KMS-11 (cell line): ENCODE results near the gene HLF.

Experiments used
- H2AFZ ChIP-seq: fragments of 200-600 bp; sonication (generic); 2 replicates; pipeline ENCODE4 v1.6.1; 2016; ENCODE audit warnings: antibody characterized with exemption, mixed run types, low read depth
- H3K27ac ChIP-seq: fragments of 200-600 bp; sonication (generic); 2 replicates; pipeline ENCODE4 v1.6.1; 2016; ENCODE audit warnings: mild to moderate bottlenecking, mixed run types
- H3K27me3 ChIP-seq: fragments of 200-600 bp; sonication (generic); 2 replicates; pipeline ENCODE4 v1.6.1; 2017; ENCODE audit warnings: mild to moderate bottlenecking, low read depth, mixed run types, moderate library complexity; ENCODE audit not compliant: insufficient read depth
- H3K36me3 ChIP-seq: fragments of 200-600 bp; sonication (generic); 2 replicates; pipeline ENCODE4 v1.6.1; 2017; ENCODE audit warnings: mild to moderate bottlenecking, mixed run types; ENCODE audit not compliant: insufficient read depth
- H3K4me1 ChIP-seq: fragments of 200-600 bp; sonication (generic); 2 replicates; pipeline ENCODE4 v1.6.1; 2016; ENCODE audit warnings: mild to moderate bottlenecking, low read depth, mixed run types; ENCODE audit not compliant: poor library complexity, severe bottlenecking
- H3K4me2 ChIP-seq: fragments of 200-600 bp; sonication (generic); 2 replicates; pipeline ENCODE4 v1.7.0; 2016; ENCODE audit warnings: mild to moderate bottlenecking, mixed run types
- H3K4me3 ChIP-seq: fragments of 200-600 bp; sonication (generic); IDR thresholded peaks from 2 replicates; pipeline ENCODE4 v1.6.1; 2017; ENCODE audit warnings: low read depth, low read length, mixed read lengths; ENCODE audit not compliant: insufficient read depth
- H3K79me2 ChIP-seq: fragments of 200-600 bp; sonication (generic); 2 replicates; pipeline ENCODE4 v1.6.1; 2016; ENCODE audit warnings: low read depth, mixed run types; ENCODE audit not compliant: insufficient read depth
- H3K9ac ChIP-seq: fragments of 200-600 bp; sonication (generic); 2 replicates; pipeline ENCODE4 v1.6.1; 2016; ENCODE audit warnings: mild to moderate bottlenecking, mixed run types
- H4K20me1 ChIP-seq: fragments of 200-600 bp; sonication (generic); 2 replicates; pipeline ENCODE4 v1.6.1; 2016; ENCODE audit warnings: mild to moderate bottlenecking, mixed run types; ENCODE audit not compliant: insufficient read depth
- TF ChIP-seq, protein P1 (sequence below): fragments of 200-600 bp; sonication (generic); conservative IDR thresholded peaks from 2 replicates; pipeline ENCODE4 v1.6.1; 2017; ENCODE audit warnings: low read depth, mild to moderate bottlenecking, antibody characterized with exemption, low read length, moderate library complexity, mixed read lengths

HLF gene

DNA sequence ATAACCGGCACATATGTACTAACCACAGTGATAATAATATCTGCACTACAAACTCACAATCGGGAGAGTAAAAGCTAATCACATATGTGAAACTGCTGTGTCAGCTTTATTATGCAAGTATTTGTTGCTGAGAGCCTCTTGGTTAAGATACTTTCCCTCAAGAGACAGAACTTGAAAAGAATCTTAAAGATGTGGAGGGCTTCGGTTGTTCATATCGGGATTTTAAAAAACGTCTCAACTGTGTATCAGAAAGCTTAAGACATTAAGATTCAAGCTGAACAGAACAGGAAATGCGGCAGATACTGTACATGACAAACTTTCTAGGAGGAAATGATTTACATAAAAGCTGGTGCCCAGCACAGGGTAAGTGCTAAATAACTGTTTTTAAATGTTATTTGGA is 27.5 kb upstream of the HLF start:
- H3K4me1 ChIP-seq, result peaks cover 21% of the 10 kb centered on the region
- no peaks in the 10 kb centered on the region for H3K36me3 ChIP-seq
- TF ChIP-seq, protein P1, sequence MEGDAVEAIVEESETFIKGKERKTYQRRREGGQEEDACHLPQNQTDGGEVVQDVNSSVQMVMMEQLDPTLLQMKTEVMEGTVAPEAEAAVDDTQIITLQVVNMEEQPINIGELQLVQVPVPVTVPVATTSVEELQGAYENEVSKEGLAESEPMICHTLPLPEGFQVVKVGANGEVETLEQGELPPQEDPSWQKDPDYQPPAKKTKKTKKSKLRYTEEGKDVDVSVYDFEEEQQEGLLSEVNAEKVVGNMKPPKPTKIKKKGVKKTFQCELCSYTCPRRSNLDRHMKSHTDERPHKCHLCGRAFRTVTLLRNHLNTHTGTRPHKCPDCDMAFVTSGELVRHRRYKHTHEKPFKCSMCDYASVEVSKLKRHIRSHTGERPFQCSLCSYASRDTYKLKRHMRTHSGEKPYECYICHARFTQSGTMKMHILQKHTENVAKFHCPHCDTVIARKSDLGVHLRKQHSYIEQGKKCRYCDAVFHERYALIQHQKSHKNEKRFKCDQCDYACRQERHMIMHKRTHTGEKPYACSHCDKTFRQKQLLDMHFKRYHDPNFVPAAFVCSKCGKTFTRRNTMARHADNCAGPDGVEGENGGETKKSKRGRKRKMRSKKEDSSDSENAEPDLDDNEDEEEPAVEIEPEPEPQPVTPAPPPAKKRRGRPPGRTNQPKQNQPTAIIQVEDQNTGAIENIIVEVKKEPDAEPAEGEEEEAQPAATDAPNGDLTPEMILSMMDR, result no peak
- no peak overlapping the region for H3K9ac ChIP-seq
- no peak overlapping the region for H3K4me3 ChIP-seq
- H3K4me2 ChIP-seq, result no peak overlapping the region
- H3K27ac ChIP-seq, result no peak overlapping the region
- no peaks in the 10 kb centered on the region for H3K27me3 ChIP-seq
- H2AFZ ChIP-seq, result no peak overlapping the region
- no peaks in the 10 kb centered on the region for H4K20me1 ChIP-seq
- no peaks in the 10 kb centered on the region for H3K79me2 ChIP-seq

DNA sequence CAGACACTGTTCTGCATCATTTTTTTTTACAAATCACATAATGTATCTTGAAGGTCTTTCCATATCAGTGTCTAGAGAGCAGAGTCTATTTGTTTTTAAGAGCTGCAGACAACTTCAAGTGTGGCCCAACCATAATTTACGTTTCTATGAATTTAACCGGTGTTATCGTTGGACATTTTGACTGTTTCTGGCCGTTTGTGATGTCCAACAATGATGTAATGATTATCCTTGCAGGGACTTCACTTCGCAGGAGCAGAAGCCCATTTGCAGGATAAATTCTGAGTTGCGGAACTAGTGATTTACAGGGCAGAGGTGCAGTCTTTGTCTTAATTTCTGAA is 26.9 kb upstream of the HLF start:
- TF ChIP-seq, protein P1, result no peak
- Histone ChIP-seq H3K27ac (peak overlapping the region; percentile 44; the same call in 1 of the 2 replicates), H2AFZ (peak overlapping the region; percentile 90), H3K9ac (peak overlapping the region; percentile 48; the same call in 1 of the 2 replicates), H3K36me3 (no peaks in the 10 kb centered on the region), H3K4me2 (peak overlapping the region; percentile 65), H3K4me3 (no peak overlapping the region), H4K20me1 (no peaks in the 10 kb centered on the region), H3K4me1 (peaks cover 21% of the 10 kb centered on the region), H3K79me2 (no peaks in the 10 kb centered on the region), H3K27me3 (no peaks in the 10 kb centered on the region)

DNA sequence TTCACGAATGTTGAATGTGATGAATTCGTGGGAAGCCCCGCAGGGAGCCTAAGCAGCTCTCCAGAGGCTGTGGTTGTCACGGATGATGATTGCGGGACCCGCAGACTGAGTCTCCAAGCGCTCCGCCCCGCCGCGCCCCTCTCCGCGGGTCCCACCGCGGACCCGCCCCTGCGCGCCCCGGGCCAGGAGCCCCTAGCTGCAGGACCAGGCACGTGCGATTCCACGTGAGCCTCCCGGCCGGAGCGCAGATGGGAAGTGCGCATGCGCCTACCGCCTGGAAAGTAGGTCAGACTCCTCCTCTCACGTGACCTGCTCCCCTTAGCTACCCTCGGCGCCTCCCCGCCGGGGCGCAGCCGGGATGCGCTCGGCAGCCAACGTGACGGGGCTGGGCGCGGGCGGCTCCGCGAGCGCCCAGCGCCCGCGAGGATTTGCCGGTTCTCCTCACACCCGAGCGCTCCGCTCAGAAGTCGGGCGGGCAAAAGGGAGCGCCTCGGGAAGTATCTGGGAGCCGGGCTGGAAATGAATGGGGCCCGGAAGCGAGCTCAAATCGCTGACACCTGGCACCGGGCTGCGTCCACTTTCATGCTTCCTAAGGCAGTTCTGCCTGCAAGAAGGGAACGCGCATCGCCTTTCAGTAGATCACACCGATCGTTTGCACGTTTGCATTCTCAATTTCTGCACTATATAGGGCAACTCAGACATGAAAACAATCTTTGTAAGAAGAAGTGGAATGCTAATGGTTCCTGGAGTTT is 26.4 kb upstream of the HLF start:
- Histone ChIP-seq H3K4me3 (peak overlapping the region; percentile 38), H3K27ac (peak overlapping the region; percentile 44), H3K36me3 (no peaks in the 10 kb centered on the region), H3K4me2 (peak overlapping the region; percentile 65), H3K79me2 (no peaks in the 10 kb centered on the region), H3K27me3 (no peaks in the 10 kb centered on the region), H4K20me1 (no peaks in the 10 kb centered on the region), H3K9ac (peak overlapping the region; percentile 48; the same call in 1 of the 2 replicates), H2AFZ (peak overlapping the region; percentile 90), H3K4me1 (peaks cover 21% of the 10 kb centered on the region)
- TF ChIP-seq, protein P1, result peak; percentile 21; the same call in 1 of the 2 replicates

DNA sequence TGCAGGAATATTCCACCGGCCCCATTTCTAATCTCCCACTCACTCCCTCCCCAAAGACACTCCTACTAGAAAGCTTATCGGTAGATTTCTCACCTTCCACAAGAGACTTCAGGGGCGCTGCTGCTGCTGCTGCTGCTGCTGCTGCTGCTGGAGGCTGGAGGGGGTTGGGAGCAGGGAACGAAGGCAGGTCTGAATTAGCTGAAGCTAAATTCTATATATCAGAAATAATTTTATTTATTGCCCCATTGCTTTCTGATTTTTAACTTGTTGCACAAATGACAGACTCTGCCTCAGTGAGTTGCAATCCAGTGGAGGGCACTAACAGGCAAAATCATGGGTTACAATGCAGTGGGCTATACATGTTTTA is 25.8 kb upstream of the HLF start:
- TF ChIP-seq, protein P1, result no peak; the same call in 1 of the 2 replicates
- peak overlapping the region; percentile 65 for H3K4me2 ChIP-seq

More for the DNA sequence above, 25.8 kb upstream of the HLF start:
- Histone ChIP-seq H3K79me2 (no peaks in the 10 kb centered on the region), H3K36me3 (no peaks in the 10 kb centered on the region), H3K27ac (peak overlapping the region; percentile 44), H3K4me3 (peak overlapping the region; percentile 38), H2AFZ (peak overlapping the region; percentile 90), H3K4me1 (peaks cover 21% of the 10 kb centered on the region), H3K9ac (peak overlapping the region; percentile 48; the same call in 1 of the 2 replicates), H3K27me3 (no peaks in the 10 kb centered on the region), H4K20me1 (no peaks in the 10 kb centered on the region)
